CD14-positive monocyte (primary cell): ENCODE data around the gene KISS1R. TPM values are rescaled to one million over a fixed set of nuclear protein-coding genes. Genes with fewer than 3 reads are reported as not detected.
A peak's percentile ranks its signal among the peaks of the same experiment; 100 is the strongest.

Source experiments
- DNase-seq, 3 donors: peaks; one replicate each; pipeline ENCODE4 v3.0.0-alpha.2; 2011 to 2022
- H2AFZ ChIP-seq: 2 replicates; pipeline ENCODE4 v1.6.0; 2012; ENCODE audit warnings: mild to moderate bottlenecking, low read depth, low read length, inconsistent platforms; ENCODE audit not compliant: insufficient read depth, poor library complexity, severe bottlenecking
- H3K27ac ChIP-seq, 2 donors: 1 replicate in 1 of 2; 2 replicates in 1 of 2; pipeline ENCODE4 v1.5.1; 2012 to 2013; ENCODE audit warnings: low read length in 2 of 2, control low read depth in 1 of 2, inconsistent platforms in 1 of 2, low read depth in 1 of 2, mild to moderate bottlenecking in 1 of 2
- H3K27me3 ChIP-seq, 2 donors: one replicate each; pipeline versions ENCODE4 v1.6.0 to v1.6.1; 2011 to 2013; ENCODE audit warnings: low read length in 2 of 2; ENCODE audit not compliant: control insufficient read depth in 2 of 2, insufficient read depth in 2 of 2
- H3K36me3 ChIP-seq, 2 donors: replicated peaks in 1 of 2; 1 replicate in 1 of 2; 2 replicates in 1 of 2; pipeline versions ENCODE4 v1.5.1 to v1.6.1; 2012 to 2013; ENCODE audit warnings: low read length in 2 of 2, control low read depth in 1 of 2, inconsistent platforms in 1 of 2, mild to moderate bottlenecking in 1 of 2; ENCODE audit not compliant: insufficient read depth in 2 of 2, control insufficient read depth in 1 of 2
- H3K4me1 ChIP-seq, 2 donors: 1 replicate in 1 of 2; 2 replicates in 1 of 2; pipeline versions ENCODE4 v1.5.1 to v1.6.1; 2012 to 2013; ENCODE audit warnings: low read length in 2 of 2, control low read depth in 1 of 2, inconsistent platforms in 1 of 2, mild to moderate bottlenecking in 1 of 2, moderate library complexity in 1 of 2; ENCODE audit not compliant: insufficient read depth in 2 of 2, control insufficient read depth in 1 of 2
- H3K4me2 ChIP-seq: replicated peaks from 2 replicates; pipeline ENCODE3; 2012; ENCODE audit warnings: low read length, moderate library complexity, mild to moderate bottlenecking; ENCODE audit not compliant: poor library complexity, severe bottlenecking; ENCODE audit errors: extremely low read depth
- H3K4me3 ChIP-seq, 3 experiments: fragments of 200-600 bp in 1 of 3; sonication (generic) in 1 of 3; replicated peaks in 1 of 3; 1 replicate in 2 of 3; 2 replicates in 1 of 3; pipeline ENCODE4 v1.5.1; 2011 to 2013; ENCODE audit warnings: low read length in 3 of 3, mild to moderate bottlenecking in 3 of 3, control low read depth in 2 of 3, low read depth in 2 of 3, inconsistent platforms in 1 of 3, moderate library complexity in 1 of 3
- H3K79me2 ChIP-seq: 2 replicates; pipeline ENCODE4 v1.6.0; 2012; ENCODE audit warnings: mild to moderate bottlenecking, control low read depth, inconsistent platforms, low read length, moderate library complexity; ENCODE audit not compliant: insufficient read depth
- H3K9ac ChIP-seq: 2 replicates; pipeline ENCODE4 v1.6.0; 2017; ENCODE audit warnings: low read length, mild to moderate bottlenecking; ENCODE audit not compliant: insufficient read depth, poor library complexity, severe bottlenecking
- H3K9me3 ChIP-seq, 2 donors: replicated peaks in 1 of 2; 1 replicate in 1 of 2; 2 replicates in 1 of 2; pipeline versions ENCODE4 v1.5.1 to v1.6.1; 2012 to 2013; ENCODE audit warnings: low read length in 2 of 2, control low read depth in 1 of 2; ENCODE audit not compliant: control insufficient read depth in 1 of 2, insufficient read depth in 1 of 2
- H4K20me1 ChIP-seq: 2 replicates; pipeline ENCODE4 v1.6.0; 2012; ENCODE audit warnings: mild to moderate bottlenecking, low read length, control low read depth, moderate library complexity; ENCODE audit not compliant: insufficient read depth
- H3K27ac Mint-ChIP-seq, 7 donors: one replicate each; pipeline ENCODE4 v1.8.0; 2020; ENCODE audit warnings: mild to moderate bottlenecking in 7 of 7, mixed read lengths in 7 of 7, moderate library complexity in 6 of 7, inconsistent platforms in 2 of 7
- H3K27me3 Mint-ChIP-seq, 3 donors: one replicate each; pipeline ENCODE4 v1.8.0; 2021 to 2022; ENCODE audit warnings: low read depth in 3 of 3, mild to moderate bottlenecking in 3 of 3, mixed read lengths in 3 of 3, moderate library complexity in 3 of 3, inconsistent platforms in 1 of 3
- H3K36me3 Mint-ChIP-seq, 2 donors: one replicate each; pipeline ENCODE4 v1.8.0; 2020; ENCODE audit warnings: mixed read lengths in 2 of 2, inconsistent platforms in 1 of 2, mild to moderate bottlenecking in 1 of 2
- H3K4me1 Mint-ChIP-seq: one replicate; pipeline ENCODE4 v1.8.0; 2020; ENCODE audit warnings: mild to moderate bottlenecking, mixed read lengths
- H3K4me3 Mint-ChIP-seq, 2 donors: one replicate each; pipeline ENCODE4 v1.8.0; 2020; ENCODE audit warnings: mild to moderate bottlenecking in 2 of 2, mixed read lengths in 2 of 2, moderate library complexity in 1 of 2
- H3K9me3 Mint-ChIP-seq, 7 donors: one replicate each; pipeline ENCODE4 v1.8.0; 2020 to 2022; ENCODE audit warnings: mixed read lengths in 7 of 7, mild to moderate bottlenecking in 6 of 7, moderate library complexity in 6 of 7, inconsistent platforms in 2 of 7
- CTCF ChIP-seq: fragments of 200-600 bp; IDR thresholded peaks from one replicate; pipeline ENCODE4 v1.8.0; 2022; ENCODE audit warnings: antibody characterized with exemption, mild to moderate bottlenecking
- WGBS: methylation state at CpG from one replicate; pipeline ENCODE4 v1.1.5; 2013; ENCODE audit warnings: missing lambda C conversion rate; ENCODE audit not compliant: insufficient coverage; 5-methylcytosine and 5-hydroxymethylcytosine counted together
- intact Hi-C, 2 donors: fragments of 100-400 bp; cut with micrococcal nuclease; formaldehyde crosslinking; loops; one replicate each; pipeline versions ENCODE4 v1.15.0 to v1.15.1; 2023
- polyA minus RNA-seq: library from RNA; depleted of rRNA, polyadenylated mRNA; stranded (reverse); fragments of >200 nt; gene quantifications from 2 replicates; pipeline ENCODE4 v1.2.3, GENCODE V29; 2012
- polyA plus RNA-seq, 3 donors: library from polyadenylated mRNA; depleted of rRNA in 1 of 3; unstranded in 2 of 3; stranded (reverse) in 1 of 3; fragments of 300-500 nt in 2 of 3; fragments of >200 nt in 1 of 3; fragmentation: Illumina TruSeq in 2 of 3; gene quantifications; 1 replicate in 2 of 3; 2 replicates in 1 of 3; pipeline ENCODE4 v1.2.3, GENCODE V29; 2012 to 2021
- total RNA-seq, 12 experiments: library from RNA in 1 of 12; stranded (reverse) in 1 of 12; fragments of 120-200 nt in 1 of 12; gene quantifications; one replicate each; pipeline ENCODE4 v1.2.4 and lab custom pipeline; 2013 to 2026; ENCODE audit warnings: mixed read lengths in 6 of 12, inconsistent platforms in 1 of 12

The KISS1R gene
- not detected for total RNA-seq (2013)
- polyA plus RNA-seq (not detected), polyA minus RNA-seq (0.14 and 0.32 TPM in 2 replicates), total RNA-seq (lab: John Stamatoyannopoulos, UW) (0 to 0.64 (median 0) reads per million in 11 experiments)

GRCh38 chr19:917323-918151 is at the start of gene KISS1R:
TSS of gene KISS1R (plus strand) at chr19:917333. CDS start at chr19:917503, 170 bp downstream.
- Histone ChIP-seq H3K4me1 (peaks cover 42 to 62% of the 10 kb centered on the region in 2 donors), H3K36me3 (no peaks in the 10 kb centered on the region), H3K27me3 (peaks cover 23 to 47% of the 10 kb centered on the region in 2 donors), H3K4me3 (peak within 1 kb of the TSS in 1 of 3 experiments; percentile 49), H3K79me2 (peaks cover 7% of the 10 kb centered on the region), H3K4me2 (peak within 1 kb of the TSS; percentile 59), H3K27ac (no peak within 1 kb of the TSS), H3K9me3 (no peaks in the 10 kb centered on the region), H4K20me1 (peaks cover 9% of the 10 kb centered on the region), H2AFZ (peak within 1 kb of the TSS; percentile 63), H3K9ac (peak within 1 kb of the TSS; percentile 8)
- Mint-ChIP-seq H3K36me3 (peaks cover 0 to 2% of the 10 kb centered on the region in 2 donors), H3K9me3 (peaks cover 0 to 7% (median 3%) of the 10 kb centered on the region in 7 donors), H3K27me3 (peaks cover 38 to 60% (median 52%) of the 10 kb centered on the region in 3 donors), H3K4me1 (peaks cover 28% of the 10 kb centered on the region), H3K27ac (peak within 1 kb of the TSS in 1 of 7 donors; percentile 41), H3K4me3 (peak within 1 kb of the TSS in 1 of 2 donors; percentile 64)
- WGBS, result under 1% methylated on average over 87 of the region's 87 CpGs
- intact Hi-C loops, result loop anchor here in 1 of 2 donors (2.0 kb wide), 1 partner anchor 63 kb away; no protein-coding TSS in a partner anchor
- peak; percentile 51 to 75 (median 61) for DNase-seq
- peak; percentile 50 for TF ChIP-seq CTCF

- peaks cover 0 to 2% (median 0%) of the 10 kb centered on the region in 7 donors for H3K9me3 Mint-ChIP-seq
- no peak for DNase-seq
- H3K9me3 ChIP-seq, result no peaks in the 10 kb centered on the region
- H3K9ac ChIP-seq, result no peak overlapping the region
- H3K79me2 ChIP-seq, result no peaks in the 10 kb centered on the region
- H3K4me3 Mint-ChIP-seq, result no peak overlapping the region
- intact Hi-C loops, result loop anchor here in 1 of 2 donors (10.0 kb wide), 1 partner anchor 377 kb away; the partner anchor contains the start of genes ATP5F1D and MIDN
- H2AFZ ChIP-seq, result no peak overlapping the region
- H3K36me3 Mint-ChIP-seq, result peaks cover 29 to 44% of the 10 kb centered on the region in 2 donors
- H3K36me3 ChIP-seq, result peaks cover 10 to 18% of the 10 kb centered on the region in 2 donors
- peaks cover 0 to 11% of the 10 kb centered on the region in 2 donors for H3K27me3 ChIP-seq
- H3K4me3 ChIP-seq, result no peak overlapping the region
- H3K4me1 ChIP-seq, result peaks cover 21 to 23% of the 10 kb centered on the region in 2 donors
- H3K4me1 Mint-ChIP-seq, result peaks cover 17% of the 10 kb centered on the region
- peaks cover 0 to 5% (median 2%) of the 10 kb centered on the region in 3 donors for H3K27me3 Mint-ChIP-seq
- 93% methylated on average over 36 of the region's 39 CpGs for WGBS
- H4K20me1 ChIP-seq, result peaks cover 66% of the 10 kb centered on the region
- H3K27ac Mint-ChIP-seq, result no peak overlapping the region
- no peak overlapping the region for H3K4me2 ChIP-seq
- no peak for TF ChIP-seq CTCF
- H3K27ac ChIP-seq, result no peak overlapping the region
Observed at GRCh38 chr19:867855-868457, 49.2 kb upstream of the KISS1R start.
